Endothelial cell (in vitro differentiated cells): Measurements from ENCODE around the gene PATJ. TPM values are rescaled to one million over a fixed set of nuclear protein-coding genes. Genes with fewer than 3 reads are reported as not detected.
A peak's percentile ranks its signal among the peaks of the same experiment; 100 is the strongest.

Source experiments
- DNase-seq: peaks from one replicate; pipeline ENCODE4 v3.0.0; 2021; ENCODE audit warnings: low spot score
- H3K27ac Mint-ChIP-seq: one replicate; pipeline ENCODE4 v1.8.0; 2021; ENCODE audit warnings: mixed read lengths, inconsistent platforms; ENCODE audit not compliant: unreplicated experiment
- H3K27me3 Mint-ChIP-seq: one replicate; pipeline ENCODE4 v1.8.0; 2021; ENCODE audit warnings: mild to moderate bottlenecking, moderate library complexity, mixed read lengths, inconsistent platforms; ENCODE audit not compliant: unreplicated experiment
- H3K36me3 Mint-ChIP-seq: one replicate; pipeline ENCODE4 v1.8.0; 2021; ENCODE audit warnings: mild to moderate bottlenecking, low read depth, mixed read lengths, inconsistent platforms; ENCODE audit not compliant: unreplicated experiment
- H3K4me1 Mint-ChIP-seq: one replicate; pipeline ENCODE4 v1.8.0; 2021; ENCODE audit warnings: mild to moderate bottlenecking, mixed read lengths, inconsistent platforms; ENCODE audit not compliant: unreplicated experiment
- H3K4me3 Mint-ChIP-seq: one replicate; pipeline ENCODE4 v1.8.0; 2021; ENCODE audit warnings: mild to moderate bottlenecking, mixed read lengths, inconsistent platforms; ENCODE audit not compliant: unreplicated experiment
- H3K9me3 Mint-ChIP-seq: one replicate; pipeline ENCODE4 v1.8.0; 2021; ENCODE audit warnings: mixed read lengths, inconsistent platforms; ENCODE audit not compliant: unreplicated experiment
- total RNA-seq: library from RNA; stranded (reverse); fragmentation: NEBNext Ultra II Directional; extraction: Animal tissue kit (Norgen Biotek cat#: 25700); gene quantifications from one replicate; pipeline ENCODE4 v1.2.1, GENCODE V29; 2021; ENCODE audit not compliant: unreplicated experiment
- TF ChIP-seq, protein P1 (sequence below): fragments of 200-600 bp; sonication (generic); IDR thresholded peaks from one replicate; pipeline ENCODE4 v1.5.0; 2021; ENCODE audit warnings: antibody characterized with exemption; ENCODE audit not compliant: unreplicated experiment

The PATJ gene
- total RNA-seq, 1 donor from 2014 or later = 13.9 TPM

- DNase-seq = peak; percentile 61
- Mint-ChIP-seq H3K4me1 (peaks cover 18% of the 10 kb centered on the region), H3K9me3 (no peaks in the 10 kb centered on the region), H3K4me3 (no peak overlapping the region), H3K36me3 (no peaks in the 10 kb centered on the region), H3K27ac (no peak overlapping the region), H3K27me3 (peaks cover 3% of the 10 kb centered on the region)
- TF ChIP-seq, protein P1, sequence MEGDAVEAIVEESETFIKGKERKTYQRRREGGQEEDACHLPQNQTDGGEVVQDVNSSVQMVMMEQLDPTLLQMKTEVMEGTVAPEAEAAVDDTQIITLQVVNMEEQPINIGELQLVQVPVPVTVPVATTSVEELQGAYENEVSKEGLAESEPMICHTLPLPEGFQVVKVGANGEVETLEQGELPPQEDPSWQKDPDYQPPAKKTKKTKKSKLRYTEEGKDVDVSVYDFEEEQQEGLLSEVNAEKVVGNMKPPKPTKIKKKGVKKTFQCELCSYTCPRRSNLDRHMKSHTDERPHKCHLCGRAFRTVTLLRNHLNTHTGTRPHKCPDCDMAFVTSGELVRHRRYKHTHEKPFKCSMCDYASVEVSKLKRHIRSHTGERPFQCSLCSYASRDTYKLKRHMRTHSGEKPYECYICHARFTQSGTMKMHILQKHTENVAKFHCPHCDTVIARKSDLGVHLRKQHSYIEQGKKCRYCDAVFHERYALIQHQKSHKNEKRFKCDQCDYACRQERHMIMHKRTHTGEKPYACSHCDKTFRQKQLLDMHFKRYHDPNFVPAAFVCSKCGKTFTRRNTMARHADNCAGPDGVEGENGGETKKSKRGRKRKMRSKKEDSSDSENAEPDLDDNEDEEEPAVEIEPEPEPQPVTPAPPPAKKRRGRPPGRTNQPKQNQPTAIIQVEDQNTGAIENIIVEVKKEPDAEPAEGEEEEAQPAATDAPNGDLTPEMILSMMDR = peak; percentile 71
Observed at GRCh38 chr1:62131093-62131725, 388.9 kb downstream of the PATJ start.

DNA sequence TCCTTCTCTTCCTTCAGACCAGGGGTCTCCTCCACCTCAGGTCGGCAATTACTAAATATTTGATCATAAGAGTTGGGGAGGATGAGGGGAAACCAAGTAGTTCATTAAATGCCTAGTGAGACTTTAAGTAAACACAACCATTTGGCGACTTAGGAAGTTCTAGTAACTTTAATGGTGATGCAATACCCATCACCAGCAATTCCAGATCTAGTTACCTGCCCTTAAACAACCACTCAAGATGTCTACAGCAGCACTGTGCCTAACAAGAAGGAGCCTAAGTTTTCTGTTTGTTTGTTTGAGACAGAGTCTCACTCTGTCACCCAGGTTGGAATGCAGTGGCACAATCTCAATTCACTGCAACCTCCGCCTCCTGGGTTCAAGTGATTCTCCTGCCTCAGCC is 395.7 kb downstream of the PATJ start:
- no peak for DNase-seq
- Mint-ChIP-seq H3K36me3 (no peaks in the 10 kb centered on the region), H3K4me3 (no peak overlapping the region), H3K4me1 (peaks cover 4% of the 10 kb centered on the region), H3K9me3 (no peaks in the 10 kb centered on the region), H3K27me3 (peaks cover 7% of the 10 kb centered on the region), H3K27ac (no peak overlapping the region)
- TF ChIP-seq, protein P1 = no peak

GRCh38 chr1:62139410-62139809 is 397.1 kb downstream of the PATJ start:
- Mint-ChIP-seq H3K4me3 (no peak overlapping the region), H3K4me1 (peaks cover 4% of the 10 kb centered on the region), H3K9me3 (no peaks in the 10 kb centered on the region), H3K36me3 (no peaks in the 10 kb centered on the region), H3K27ac (no peak overlapping the region), H3K27me3 (peaks cover 7% of the 10 kb centered on the region)
- no peak for DNase-seq
- TF ChIP-seq, protein P1 = no peak

GRCh38 chr1:62140666-62141065 is 398.4 kb downstream of the PATJ start:
- Mint-ChIP-seq H3K4me1 (peaks cover 4% of the 10 kb centered on the region), H3K27me3 (peaks cover 5% of the 10 kb centered on the region), H3K27ac (no peak overlapping the region)

GRCh38 chr1:62142496-62142895 is 400.2 kb downstream of the PATJ start:
- Mint-ChIP-seq H3K27me3 (peaks cover 3% of the 10 kb centered on the region), H3K4me1 (peaks cover 4% of the 10 kb centered on the region), H3K36me3 (no peaks in the 10 kb centered on the region), H3K27ac (no peak overlapping the region), H3K4me3 (no peak overlapping the region), H3K9me3 (no peaks in the 10 kb centered on the region)
- TF ChIP-seq, protein P1 = no peak
- no peak for DNase-seq

More at GRCh38 chr1:62140666-62141065, 398.4 kb downstream of the PATJ start:
- Mint-ChIP-seq H3K36me3 (no peaks in the 10 kb centered on the region), H3K9me3 (no peaks in the 10 kb centered on the region), H3K4me3 (no peak overlapping the region)
- no peak for DNase-seq
- TF ChIP-seq, protein P1 = no peak
